Hematopoietic multipotent progenitor cell treated with erythropoietin and hydrocortisone succinate and interleukin-3 and kit ligand, for 4 days (in vitro differentiated cells): ENCODE results near the gene MSL3B.

ENCODE experiments used
- DNase-seq: peaks from one replicate; pipeline ENCODE4 v3.0.0-alpha.2; 2015

The MSL3B gene

GRCh38 chr2:233816334-233816733, 51.9 kb downstream of the MSL3B start:
- DNase-seq = no peak

GRCh38 chr2:233815861-233816260, 52.3 kb downstream of the MSL3B start:
- DNase-seq = no peak
